Nephron (organoid): ENCODE results near the gene NME2.

Source experiments
- H3K27ac Mint-ChIP-seq, 3 experiments: 2 replicates each; pipeline ENCODE4 v1.8.0; 2020; ENCODE audit warnings: mixed read lengths in 3 of 3, mild to moderate bottlenecking in 2 of 3, moderate library complexity in 1 of 3
- H3K27me3 Mint-ChIP-seq: 2 replicates; pipeline ENCODE4 v1.8.0; 2021; ENCODE audit warnings: low read depth, mild to moderate bottlenecking, moderate library complexity, mixed read lengths
- H3K36me3 Mint-ChIP-seq: 2 replicates; pipeline ENCODE4 v1.8.0; 2020; ENCODE audit warnings: low read depth, mixed read lengths
- H3K4me1 Mint-ChIP-seq: 2 replicates; pipeline ENCODE4 v1.8.0; 2020; ENCODE audit warnings: mixed read lengths
- H3K4me3 Mint-ChIP-seq, 3 experiments: 2 replicates each; pipeline ENCODE4 v1.8.0; 2020; ENCODE audit warnings: mild to moderate bottlenecking in 3 of 3, mixed read lengths in 3 of 3, moderate library complexity in 2 of 3
- H3K9me3 Mint-ChIP-seq: 2 replicates; pipeline ENCODE4 v1.8.0; 2020; ENCODE audit warnings: mixed read lengths
- TF ChIP-seq, protein P1 (sequence below), 3 experiments: fragments of 200-600 bp; sonication (generic); IDR thresholded peaks; one replicate each; pipeline ENCODE4 v1.5.0; 2021; ENCODE audit warnings: antibody characterized with exemption in 3 of 3; ENCODE audit not compliant: unreplicated experiment in 3 of 3

NME2 gene

DNA sequence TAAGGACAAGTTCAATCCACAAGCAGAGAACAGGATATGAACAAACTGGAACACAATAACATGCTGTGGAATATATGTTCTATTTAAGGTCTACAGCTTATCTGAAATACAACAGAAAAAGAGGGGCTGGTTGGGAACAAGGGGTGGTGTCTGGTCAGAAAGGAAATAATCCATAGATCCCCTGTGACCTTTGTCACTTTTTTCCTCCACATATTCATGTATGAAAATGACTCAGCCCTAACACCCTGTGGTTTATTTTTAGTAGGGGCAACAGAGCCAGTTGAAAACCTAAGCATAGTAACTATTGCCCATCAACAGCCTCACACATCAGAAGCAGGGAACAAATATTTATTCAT lies 33.3 kb upstream of the NME2 start:
- Mint-ChIP-seq H3K4me1 (no peaks in the 10 kb centered on the region), H3K27ac (peak overlapping the region in 2 of 3 experiments; percentile 11 to 73), H3K9me3 (no peaks in the 10 kb centered on the region), H3K4me3 (no peak overlapping the region), H3K27me3 (peaks cover 6% of the 10 kb centered on the region), H3K36me3 (no peaks in the 10 kb centered on the region)
- TF ChIP-seq, protein P1, sequence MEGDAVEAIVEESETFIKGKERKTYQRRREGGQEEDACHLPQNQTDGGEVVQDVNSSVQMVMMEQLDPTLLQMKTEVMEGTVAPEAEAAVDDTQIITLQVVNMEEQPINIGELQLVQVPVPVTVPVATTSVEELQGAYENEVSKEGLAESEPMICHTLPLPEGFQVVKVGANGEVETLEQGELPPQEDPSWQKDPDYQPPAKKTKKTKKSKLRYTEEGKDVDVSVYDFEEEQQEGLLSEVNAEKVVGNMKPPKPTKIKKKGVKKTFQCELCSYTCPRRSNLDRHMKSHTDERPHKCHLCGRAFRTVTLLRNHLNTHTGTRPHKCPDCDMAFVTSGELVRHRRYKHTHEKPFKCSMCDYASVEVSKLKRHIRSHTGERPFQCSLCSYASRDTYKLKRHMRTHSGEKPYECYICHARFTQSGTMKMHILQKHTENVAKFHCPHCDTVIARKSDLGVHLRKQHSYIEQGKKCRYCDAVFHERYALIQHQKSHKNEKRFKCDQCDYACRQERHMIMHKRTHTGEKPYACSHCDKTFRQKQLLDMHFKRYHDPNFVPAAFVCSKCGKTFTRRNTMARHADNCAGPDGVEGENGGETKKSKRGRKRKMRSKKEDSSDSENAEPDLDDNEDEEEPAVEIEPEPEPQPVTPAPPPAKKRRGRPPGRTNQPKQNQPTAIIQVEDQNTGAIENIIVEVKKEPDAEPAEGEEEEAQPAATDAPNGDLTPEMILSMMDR (IDR thresholded peaks at IDR 0.05; ENCODE audit: unreplicated experiment in 3 of 3) = no peak

DNA sequence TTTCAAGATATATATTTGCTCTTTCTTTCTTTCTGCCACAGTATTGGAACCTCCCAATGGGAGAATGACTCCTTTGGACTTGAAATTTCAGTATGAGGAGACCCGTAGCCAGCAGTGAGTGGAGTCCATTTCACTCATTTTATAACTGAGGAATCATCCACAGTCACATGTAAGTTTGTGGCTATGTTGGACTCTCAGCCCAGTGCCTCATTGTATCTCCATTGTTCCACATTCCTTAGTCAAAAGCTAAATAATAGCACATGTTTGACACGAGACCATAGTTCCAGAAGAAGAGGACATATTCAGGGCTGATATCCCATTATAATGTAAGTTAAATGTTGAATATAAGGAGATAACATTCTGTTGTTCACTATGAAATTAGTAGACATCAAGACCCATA lies 32.8 kb upstream of the NME2 start:
- Mint-ChIP-seq H3K27me3 (peaks cover 6% of the 10 kb centered on the region), H3K36me3 (no peaks in the 10 kb centered on the region), H3K9me3 (no peaks in the 10 kb centered on the region), H3K27ac (peak overlapping the region in 1 of 3 experiments; percentile 73), H3K4me3 (no peak overlapping the region), H3K4me1 (no peaks in the 10 kb centered on the region)
- TF ChIP-seq, protein P1 (IDR thresholded peaks at IDR 0.05; ENCODE audit: unreplicated experiment in 3 of 3) = no peak

DNA sequence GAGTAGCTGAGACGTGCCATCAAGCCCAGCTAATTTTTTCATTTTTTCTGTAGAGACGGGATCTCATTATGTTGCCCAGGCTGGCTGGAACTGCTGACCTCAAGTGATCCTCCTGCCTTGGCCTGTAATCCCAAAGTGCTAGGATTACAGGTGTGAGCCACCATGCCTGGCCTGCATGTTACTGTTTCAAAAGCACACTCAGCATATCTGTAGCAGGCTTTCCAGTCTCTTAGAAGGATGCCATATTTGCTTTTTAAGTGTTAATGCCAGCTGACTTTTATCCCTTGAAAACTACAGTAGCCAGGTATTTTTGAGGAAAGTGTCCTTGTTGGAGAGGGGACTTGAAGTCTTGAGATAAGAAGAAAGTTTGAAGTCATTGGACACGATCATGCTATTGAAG lies 30.3 kb upstream of the NME2 start:
- no peaks in the 10 kb centered on the region for H3K4me1 Mint-ChIP-seq
- TF ChIP-seq, protein P1 (IDR thresholded peaks at IDR 0.05; ENCODE audit: unreplicated experiment in 3 of 3) = no peak

GRCh38 chr17:51142597-51142996 lies 23.6 kb upstream of the NME2 start:
- TF ChIP-seq, protein P1 (IDR thresholded peaks at IDR 0.05; ENCODE audit: unreplicated experiment in 3 of 3) = no peak
- Mint-ChIP-seq H3K27ac (no peak overlapping the region), H3K27me3 (no peaks in the 10 kb centered on the region), H3K4me3 (no peak overlapping the region), H3K9me3 (no peaks in the 10 kb centered on the region), H3K36me3 (no peaks in the 10 kb centered on the region), H3K4me1 (peaks cover 9% of the 10 kb centered on the region)

More for the DNA sequence above, 30.3 kb upstream of the NME2 start:
- Mint-ChIP-seq H3K27me3 (no peaks in the 10 kb centered on the region), H3K36me3 (no peaks in the 10 kb centered on the region), H3K4me3 (no peak overlapping the region), H3K9me3 (no peaks in the 10 kb centered on the region), H3K27ac (no peak overlapping the region)

DNA sequence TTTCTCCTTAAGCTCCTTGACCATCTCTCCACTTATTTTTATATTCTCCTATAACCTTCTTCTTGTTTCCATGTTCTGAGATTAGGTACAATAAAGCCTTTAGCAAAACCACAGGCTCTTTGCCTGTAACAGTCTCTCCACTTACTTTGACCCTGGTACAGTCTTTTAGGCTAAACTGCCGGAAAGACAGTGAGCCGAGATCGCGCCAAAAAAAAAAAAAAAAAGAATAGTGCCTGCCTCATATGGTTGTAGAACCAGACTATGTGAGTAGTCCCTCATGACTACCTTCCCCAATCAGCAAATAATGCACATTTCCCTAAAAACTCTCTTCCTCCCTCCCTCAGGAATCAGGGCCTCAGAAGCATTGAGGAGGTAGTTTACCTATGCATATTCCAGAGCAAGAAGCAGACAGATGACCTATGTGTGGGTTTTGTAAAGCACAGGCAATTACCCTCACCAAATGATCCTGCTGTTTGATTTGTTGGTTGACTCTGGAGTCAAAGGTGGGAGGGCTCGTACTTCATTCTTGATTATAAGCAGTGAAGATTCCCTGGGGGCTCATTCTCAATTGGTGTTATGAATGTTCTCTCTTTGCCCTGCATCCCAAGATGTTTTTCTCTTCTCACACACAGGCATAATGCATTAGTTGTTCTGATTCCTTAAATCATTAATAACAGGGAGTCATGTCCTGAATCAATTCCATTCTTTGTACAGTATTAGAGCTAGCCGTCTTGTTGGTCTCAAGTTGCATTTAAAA lies 21.8 kb upstream of the NME2 start:
- TF ChIP-seq, protein P1 (IDR thresholded peaks at IDR 0.05; ENCODE audit: unreplicated experiment in 3 of 3) = no peak
- no peaks in the 10 kb centered on the region for H3K27me3 Mint-ChIP-seq
- H3K27ac Mint-ChIP-seq = peak overlapping the region; percentile 9 to 65 (median 24)
- no peak overlapping the region for H3K4me3 Mint-ChIP-seq
- no peaks in the 10 kb centered on the region for H3K36me3 Mint-ChIP-seq
- peaks cover 9% of the 10 kb centered on the region for H3K4me1 Mint-ChIP-seq
- no peaks in the 10 kb centered on the region for H3K9me3 Mint-ChIP-seq

DNA sequence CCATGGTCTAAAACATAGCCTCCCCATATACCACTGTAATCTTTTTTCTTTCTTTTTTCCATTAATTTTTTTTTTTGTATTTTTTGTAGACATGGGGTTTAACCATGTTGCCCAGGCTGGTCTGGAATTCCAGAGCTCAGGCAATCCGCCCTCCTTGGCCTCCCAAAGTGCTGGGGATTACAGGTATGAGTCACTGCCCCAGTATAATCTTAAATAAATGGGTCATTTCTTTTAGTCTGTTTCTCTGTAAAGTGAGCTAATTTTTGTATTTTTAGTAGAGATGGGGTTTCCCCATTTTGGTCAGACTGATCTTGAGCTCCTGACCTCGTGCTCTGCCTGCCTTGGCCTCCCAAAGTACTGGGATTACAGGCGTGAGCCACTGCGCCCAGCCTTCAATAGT lies 18.6 kb upstream of the NME2 start:
- H3K4me3 Mint-ChIP-seq = no peak overlapping the region
- no peaks in the 10 kb centered on the region for H3K36me3 Mint-ChIP-seq
- H3K27ac Mint-ChIP-seq = peak overlapping the region in 1 of 3 experiments; percentile 18
- TF ChIP-seq, protein P1 (IDR thresholded peaks at IDR 0.05; ENCODE audit: unreplicated experiment in 3 of 3) = no peak
- H3K9me3 Mint-ChIP-seq = no peaks in the 10 kb centered on the region
- H3K4me1 Mint-ChIP-seq = peaks cover 9% of the 10 kb centered on the region
- H3K27me3 Mint-ChIP-seq = no peaks in the 10 kb centered on the region
